Breast epithelium (tissue), 4 donors: Measurements from ENCODE around the gene RSU1. TPM values are rescaled to one million over a fixed set of nuclear protein-coding genes. Genes with fewer than 3 reads are reported as not detected.

Source experiments
- DNase-seq, 2 donors: peaks; one replicate each; pipeline ENCODE4 v3.0.0-alpha.2; 2019; ENCODE audit warnings: low spot score in 2 of 2
- H3K27ac ChIP-seq, 2 donors: fragments of 200-600 bp; sonication (generic) in 1 of 2; one replicate each; pipeline ENCODE4 v1.5.1; 2016 to 2019; ENCODE audit warnings: mild to moderate bottlenecking in 1 of 2
- H3K27me3 ChIP-seq, 2 donors: fragments of 200-600 bp; sonication (generic) in 1 of 2; one replicate each; pipeline versions ENCODE4 v1.5.1 to v1.6.0; 2017 to 2019; ENCODE audit warnings: control low read depth in 1 of 2, mild to moderate bottlenecking in 1 of 2
- H3K36me3 ChIP-seq: fragments of 200-600 bp; one replicate; pipeline ENCODE4 v1.5.1; 2019
- H3K4me1 ChIP-seq, 2 donors: fragments of 200-600 bp; sonication (generic); one replicate each; pipeline ENCODE4 v1.5.1; 2016 to 2019; ENCODE audit warnings: control low read depth in 1 of 2
- H3K4me3 ChIP-seq, 3 donors: fragments of 200-600 bp; sonication (generic); 1 replicate in 2 of 3; 2 replicates in 1 of 3; pipeline ENCODE4 v1.5.1; 2016 to 2019; ENCODE audit warnings: mild to moderate bottlenecking in 3 of 3, moderate library complexity in 2 of 3
- H3K9me3 ChIP-seq, 2 donors: fragments of 200-600 bp; sonication (generic) in 1 of 2; one replicate each; pipeline ENCODE4 v1.5.1; 2016 to 2019; ENCODE audit warnings: control low read depth in 1 of 2
- CTCF ChIP-seq, 3 donors: fragments of 450-650 bp; IDR thresholded peaks; one replicate each; pipeline ENCODE4 v1.5.1; 2016 to 2017; ENCODE audit warnings: antibody characterized with exemption in 3 of 3, mild to moderate bottlenecking in 3 of 3, moderate library complexity in 3 of 3
- POLR2A ChIP-seq: fragments of 450-650 bp; IDR thresholded peaks from one replicate; pipeline ENCODE4 v1.6.1; 2016; ENCODE audit warnings: antibody characterized with exemption, mild to moderate bottlenecking, moderate library complexity
- POLR2AphosphoS5 ChIP-seq, 3 donors: sonication (generic); formaldehyde crosslinking; IDR thresholded peaks; one replicate each; pipeline ENCODE4 v1.6.1; 2017; ENCODE audit warnings: antibody characterized with exemption in 3 of 3
- intact Hi-C: fragments of 100-400 bp; cut with DNase I; formaldehyde crosslinking; loops from one replicate; pipeline ENCODE4 v1.15.1; 2023; ENCODE audit warnings: low total_unique reads
- total RNA-seq, 3 donors: library from RNA; depleted of rRNA; stranded (reverse); fragments of >200 nt; gene quantifications; one replicate each; pipeline ENCODE4 v1.1.0, GENCODE V29; 2016

The RSU1 gene
- total RNA-seq, 3 donors from 2014 or later = 60.9 to 74.1 (median 63.6) TPM

- Histone ChIP-seq H3K4me3 (no peak overlapping the region), H3K27me3 (no peaks in the 10 kb centered on the region), H3K4me1 (no peaks in the 10 kb centered on the region), H3K9me3 (peaks cover 0 to 7% of the 10 kb centered on the region in 2 donors), H3K36me3 (no peaks in the 10 kb centered on the region), H3K27ac (no peak overlapping the region)
- intact Hi-C loops = no loop called here
- no peak for TF ChIP-seq POLR2AphosphoS5 (IDR thresholded peaks at IDR 0.05)
- no peak for TF ChIP-seq CTCF (IDR thresholded peaks at IDR 0.05)
- TF ChIP-seq POLR2A = no peak
- DNase-seq = no peak
Measured at GRCh38 chr10:16741540-16741939, 75.7 kb downstream of the RSU1 start.

- intact Hi-C loops = no loop called here
- Histone ChIP-seq H3K36me3 (no peaks in the 10 kb centered on the region), H3K4me1 (no peaks in the 10 kb centered on the region), H3K4me3 (no peak overlapping the region), H3K27ac (no peak overlapping the region), H3K9me3 (peaks cover 0 to 7% of the 10 kb centered on the region in 2 donors), H3K27me3 (no peaks in the 10 kb centered on the region)
- DNase-seq = no peak
- no peak for TF ChIP-seq POLR2AphosphoS5 (IDR thresholded peaks at IDR 0.05)
- TF ChIP-seq CTCF (IDR thresholded peaks at IDR 0.05) = no peak
- TF ChIP-seq POLR2A = no peak
Measured at GRCh38 chr10:16737420-16737819, 79.8 kb downstream of the RSU1 start.

GRCh38 chr10:16735671-16736070, 81.6 kb downstream of the RSU1 start:
- H3K4me1 ChIP-seq = no peaks in the 10 kb centered on the region
- no peak for TF ChIP-seq POLR2A
- no peak for TF ChIP-seq CTCF (IDR thresholded peaks at IDR 0.05)
- no peak for TF ChIP-seq POLR2AphosphoS5 (IDR thresholded peaks at IDR 0.05)
- H3K27ac ChIP-seq = no peak overlapping the region
- H3K27me3 ChIP-seq = no peaks in the 10 kb centered on the region
- H3K9me3 ChIP-seq = peaks cover 0 to 7% of the 10 kb centered on the region in 2 donors
- no peak for DNase-seq
- intact Hi-C loops = no loop called here
- no peak overlapping the region for H3K4me3 ChIP-seq
- no peaks in the 10 kb centered on the region for H3K36me3 ChIP-seq

GRCh38 chr10:16732376-16732775, 84.8 kb downstream of the RSU1 start:
- Histone ChIP-seq H3K27ac (no peak overlapping the region), H3K36me3 (no peaks in the 10 kb centered on the region), H3K9me3 (no peaks in the 10 kb centered on the region), H3K4me3 (no peak overlapping the region), H3K4me1 (no peaks in the 10 kb centered on the region), H3K27me3 (no peaks in the 10 kb centered on the region)
- intact Hi-C loops = no loop called here
- TF ChIP-seq POLR2A (no peak), POLR2AphosphoS5 (IDR thresholded peaks at IDR 0.05) (no peak), CTCF (IDR thresholded peaks at IDR 0.05) (no peak)
- DNase-seq = no peak

- no peak for TF ChIP-seq CTCF (IDR thresholded peaks at IDR 0.05)
- TF ChIP-seq POLR2AphosphoS5 (IDR thresholded peaks at IDR 0.05) = no peak
- TF ChIP-seq POLR2A = no peak
- intact Hi-C loops = no loop called here
- Histone ChIP-seq H3K27ac (no peak overlapping the region), H3K27me3 (no peaks in the 10 kb centered on the region), H3K4me3 (no peak overlapping the region), H3K36me3 (no peaks in the 10 kb centered on the region), H3K4me1 (no peaks in the 10 kb centered on the region), H3K9me3 (no peaks in the 10 kb centered on the region)
- DNase-seq = no peak
Measured at GRCh38 chr10:16728266-16728665, 89.0 kb downstream of the RSU1 start.
